Astrocyte of the hippocampus (primary cell): ENCODE results near the gene TPSAB1.
A peak's percentile ranks its signal among the peaks of the same experiment; 100 is the strongest.
"Not testable (repeated sequence)": the region's sequence is repeated elsewhere in the genome, so short reads cannot be mapped to it uniquely, and the experiment has no call there.

ENCODE experiments used
- DNase-seq: peaks from one replicate; pipeline ENCODE4 v3.0.0; 2011; ENCODE audit warnings: low read depth, low spot score

TPSAB1 gene

DNA sequence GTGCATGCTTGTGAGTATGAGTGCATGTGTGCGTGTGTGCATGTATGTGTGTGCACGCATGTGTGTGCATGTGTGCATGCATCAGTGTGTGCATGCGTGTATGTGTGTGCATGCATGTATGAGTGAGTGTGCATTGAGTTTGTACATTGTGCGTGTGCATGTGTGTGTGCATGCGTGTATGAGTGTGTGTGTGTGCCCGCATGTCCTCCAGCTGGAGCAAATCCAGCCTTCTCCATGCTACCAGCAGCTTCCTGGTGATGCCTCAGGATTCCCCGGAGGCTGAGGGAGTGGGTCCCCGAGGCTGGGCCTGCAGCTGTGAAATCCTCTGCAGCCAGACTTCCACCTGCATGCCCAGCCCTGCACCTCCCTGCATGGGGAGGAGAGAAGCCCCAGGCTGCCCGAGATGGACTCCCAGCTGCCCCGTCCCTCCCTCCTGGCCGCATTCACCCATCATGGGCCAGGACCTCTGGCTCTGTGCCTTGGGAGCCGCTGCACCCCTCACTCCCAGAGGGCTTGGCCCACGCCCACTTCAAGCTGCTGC is 24.7 kb downstream of the TPSAB1 start:
- no peak for DNase-seq

GRCh38 chr16:1265826-1266225 is 25.3 kb downstream of the TPSAB1 start:
- DNase-seq: no peak

- DNase-seq: not testable (repeated sequence)
These were observed 28.9 kb downstream of the TPSAB1 start for GRCh38 chr16:1269418-1269817.

- DNase-seq: no peak
These were observed 30.8 kb downstream of the TPSAB1 start for GRCh38 chr16:1271380-1271723.

DNA sequence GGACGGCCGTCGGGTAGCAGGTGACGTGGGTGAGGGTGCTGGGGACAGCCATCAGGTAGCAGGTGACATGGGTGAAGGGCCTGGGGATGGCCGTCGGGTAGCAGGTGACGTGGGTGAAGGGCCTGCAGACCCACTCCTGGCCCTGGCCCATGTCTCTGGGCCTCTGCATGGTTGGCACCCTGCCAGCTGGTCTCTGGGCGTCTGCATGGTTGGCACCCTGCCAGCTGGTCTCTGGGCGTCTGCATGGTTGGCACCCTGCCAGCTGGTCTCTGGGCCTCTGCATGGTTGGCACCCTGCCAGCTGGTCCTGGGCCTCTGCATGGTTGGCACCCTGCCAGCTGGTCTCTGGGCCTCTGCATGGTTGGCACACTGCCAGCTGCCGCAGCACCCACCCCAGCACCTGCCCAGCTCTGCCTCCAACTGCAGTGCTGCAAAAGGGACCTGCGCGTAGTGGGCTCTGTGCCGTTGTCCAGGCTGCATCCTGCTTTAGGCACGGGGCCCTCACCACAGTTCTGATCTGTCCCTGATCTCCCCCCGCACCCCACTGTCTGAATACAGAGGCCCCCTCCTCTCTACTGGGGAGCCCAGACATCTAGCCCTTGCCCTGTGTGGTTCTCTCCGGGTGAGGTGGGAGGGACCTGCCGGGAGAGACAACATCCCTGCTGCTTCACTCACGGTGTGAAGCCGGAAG is 31.4 kb downstream of the TPSAB1 start:
- peak; percentile 66 for DNase-seq

- DNase-seq: no peak
These were observed 32.1 kb downstream of the TPSAB1 start for GRCh38 chr16:1272453-1273198.

DNA sequence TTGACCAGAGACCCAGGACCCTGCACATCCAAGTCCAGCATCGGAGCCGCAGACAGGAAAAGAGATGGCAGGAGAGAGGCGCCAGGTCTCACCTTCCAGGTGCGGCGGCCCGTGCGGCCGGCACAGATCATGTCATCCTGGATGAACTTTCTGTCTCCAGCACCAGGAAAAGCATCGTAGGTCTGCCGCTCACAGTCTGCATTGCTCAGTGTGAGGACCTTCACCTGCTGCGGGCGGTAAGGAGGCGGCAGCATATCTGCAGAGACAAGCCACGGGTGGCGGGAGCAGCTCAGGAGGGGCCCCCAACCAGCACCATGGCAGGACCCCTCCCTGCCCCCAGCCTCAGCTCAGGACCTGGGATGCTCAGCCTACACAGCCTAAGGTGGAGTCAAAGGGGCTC is 33.3 kb downstream of the TPSAB1 start:
- no peak for DNase-seq

- DNase-seq: no peak
These were observed 34.3 kb downstream of the TPSAB1 start for GRCh38 chr16:1274767-1275166.

DNA sequence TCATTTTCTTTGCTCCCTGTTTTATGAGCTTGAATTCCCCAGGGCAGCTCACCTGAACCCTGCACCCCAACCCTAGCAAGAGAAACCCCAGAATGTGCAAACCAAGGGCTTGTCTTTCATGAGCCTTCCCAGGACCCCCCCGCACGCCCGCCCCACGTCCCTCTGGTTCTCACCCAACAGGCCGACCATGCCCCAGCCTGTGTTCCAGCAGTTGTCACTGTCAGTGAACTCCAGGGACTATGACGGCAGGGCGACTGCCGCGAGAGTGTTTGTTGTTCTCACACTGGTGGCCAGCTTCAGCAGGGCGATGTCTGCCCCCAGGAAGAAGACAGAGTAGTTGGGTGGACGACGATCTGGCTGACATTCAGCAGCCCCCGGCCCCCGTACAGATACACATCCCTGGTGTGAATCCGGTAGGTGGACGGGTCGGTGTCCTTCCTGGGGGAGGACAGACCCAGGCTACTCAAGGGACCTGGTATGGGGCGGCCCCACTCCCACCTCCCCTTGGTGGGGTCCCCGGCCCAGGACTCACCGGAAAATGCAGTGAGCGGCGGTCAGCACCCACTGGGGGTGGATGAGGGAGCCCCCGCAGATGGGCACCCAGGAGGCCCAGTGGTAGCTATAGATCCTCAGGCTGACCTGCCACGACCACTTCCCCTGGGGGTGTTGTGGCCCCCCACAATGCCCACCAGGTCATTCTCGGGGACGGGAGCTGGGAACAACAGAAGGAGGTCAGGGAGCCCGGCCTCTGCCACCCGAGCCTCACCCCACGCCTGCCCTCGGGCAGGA is 35.5 kb downstream of the TPSAB1 start:
- DNase-seq: no peak

GRCh38 chr16:1276580-1276878 is 36.0 kb downstream of the TPSAB1 start:
- DNase-seq: no peak

DNA sequence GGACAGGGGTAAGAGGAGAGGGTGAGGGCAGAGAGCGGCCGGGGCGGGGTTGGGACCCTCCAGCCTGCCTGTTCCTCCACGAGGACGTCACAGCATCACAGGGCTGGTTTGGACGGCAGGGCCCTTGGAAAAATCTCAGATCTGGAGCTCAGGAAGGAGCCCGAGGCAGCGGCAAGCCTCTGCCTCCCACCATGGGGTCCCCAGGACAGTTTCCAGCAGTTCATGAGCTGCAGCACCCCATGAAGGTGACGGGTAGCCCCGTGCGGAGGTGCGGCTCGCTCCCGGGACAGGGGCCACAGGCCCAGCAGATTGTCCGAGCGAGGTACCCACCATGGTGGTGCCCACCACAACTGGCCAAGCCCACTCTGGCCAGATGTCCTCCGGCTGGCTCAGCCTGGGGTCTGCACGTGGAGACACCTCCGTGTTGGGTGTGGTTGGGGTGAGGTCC is 36.7 kb downstream of the TPSAB1 start:
- no peak for DNase-seq

- DNase-seq: no peak
These were observed 37.2 kb downstream of the TPSAB1 start for GRCh38 chr16:1277617-1278282.

DNA sequence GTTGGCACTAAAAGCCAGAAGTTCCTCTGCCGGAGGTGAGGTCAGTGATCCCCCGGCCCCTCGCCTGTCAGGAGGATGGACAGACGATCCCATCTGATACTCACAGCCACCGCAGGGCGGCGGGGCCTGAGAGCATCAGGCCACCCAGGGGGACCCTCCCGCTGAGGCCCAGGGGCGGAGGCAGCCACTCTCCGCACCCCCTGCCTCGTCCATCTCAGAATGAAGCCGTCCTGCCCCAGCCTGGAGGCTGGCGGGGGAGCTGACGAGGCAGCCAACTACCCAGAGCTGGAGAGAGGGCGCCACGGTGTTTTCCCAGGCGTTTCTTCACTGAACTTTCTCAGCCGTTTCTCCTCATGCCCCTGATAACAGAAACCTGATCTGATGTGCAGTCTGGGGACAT is 38.0 kb downstream of the TPSAB1 start:
- DNase-seq: no peak

GRCh38 chr16:1279081-1279944 is 38.8 kb downstream of the TPSAB1 start:
- no peak for DNase-seq

GRCh38 chr16:1279945-1280589 is 39.6 kb downstream of the TPSAB1 start:
- DNase-seq: no peak

GRCh38 chr16:1280783-1281182 is 40.3 kb downstream of the TPSAB1 start:
- DNase-seq: no peak

DNA sequence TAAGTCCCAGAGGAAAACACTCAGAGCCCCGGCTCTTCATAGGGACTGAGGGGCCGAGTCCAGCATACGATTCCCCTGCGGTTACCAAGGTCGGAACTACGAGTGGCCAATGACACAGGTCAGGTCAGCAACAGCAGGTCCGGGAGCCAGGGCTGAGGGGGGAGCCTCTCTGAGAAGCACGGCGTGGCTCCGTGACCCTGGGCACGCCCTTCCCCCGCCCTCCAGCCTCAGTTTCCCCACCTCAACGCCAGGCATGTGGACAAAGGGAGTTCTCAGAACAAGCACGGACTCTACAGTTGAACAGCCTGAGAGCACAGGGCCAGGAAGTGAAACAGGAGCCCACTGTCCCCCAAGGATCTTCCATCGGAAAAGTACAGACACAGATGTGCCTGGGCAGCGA is 41.0 kb downstream of the TPSAB1 start:
- DNase-seq: no peak

- no peak for DNase-seq
These were observed 41.9 kb downstream of the TPSAB1 start for GRCh38 chr16:1282324-1282973.

GRCh38 chr16:1283296-1283695 is 42.8 kb downstream of the TPSAB1 start:
- no peak for DNase-seq
